Inflammatory macrophage treated with lipopolysaccharide for 1 hour (primary cell): Measurements from ENCODE around the gene APC2.
"Not testable (repeated sequence)": the region's sequence is repeated elsewhere in the genome, so short reads cannot be mapped to it uniquely, and the experiment has no call there.

ENCODE experiments used
- DNase-seq, 2 donors: peaks; one replicate each; pipeline ENCODE4 v3.0.0-alpha.2; 2020 to 2022

Gene APC2

GRCh38 chr19:1429750-1430149 is 20.2 kb upstream of the APC2 start:
- no peak for DNase-seq

DNA sequence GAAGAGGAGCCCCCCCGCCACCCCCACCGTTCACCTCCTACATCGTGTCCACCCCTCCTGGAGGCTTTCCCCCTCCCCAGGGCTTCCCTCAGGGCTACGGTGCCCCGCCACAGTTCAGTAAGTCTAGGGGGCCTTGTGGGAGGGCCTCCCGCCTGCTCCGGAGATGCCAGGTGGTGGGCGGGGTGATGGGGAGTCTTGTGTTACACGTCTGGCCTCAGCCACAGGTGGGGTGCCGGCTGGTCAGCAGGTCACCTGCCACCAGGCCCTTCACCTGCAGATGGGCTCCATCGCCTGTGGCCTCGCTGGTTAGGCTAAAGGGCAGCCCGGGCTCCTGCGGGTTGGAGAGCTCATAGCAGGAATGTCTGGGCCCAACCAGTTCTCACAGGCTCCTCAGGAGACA is 19.7 kb upstream of the APC2 start:
- DNase-seq, result no peak

GRCh38 chr19:1431759-1432506 is 18.0 kb upstream of the APC2 start:
- no peak for DNase-seq

GRCh38 chr19:1432507-1432887 is 17.4 kb upstream of the APC2 start:
- no peak for DNase-seq

DNA sequence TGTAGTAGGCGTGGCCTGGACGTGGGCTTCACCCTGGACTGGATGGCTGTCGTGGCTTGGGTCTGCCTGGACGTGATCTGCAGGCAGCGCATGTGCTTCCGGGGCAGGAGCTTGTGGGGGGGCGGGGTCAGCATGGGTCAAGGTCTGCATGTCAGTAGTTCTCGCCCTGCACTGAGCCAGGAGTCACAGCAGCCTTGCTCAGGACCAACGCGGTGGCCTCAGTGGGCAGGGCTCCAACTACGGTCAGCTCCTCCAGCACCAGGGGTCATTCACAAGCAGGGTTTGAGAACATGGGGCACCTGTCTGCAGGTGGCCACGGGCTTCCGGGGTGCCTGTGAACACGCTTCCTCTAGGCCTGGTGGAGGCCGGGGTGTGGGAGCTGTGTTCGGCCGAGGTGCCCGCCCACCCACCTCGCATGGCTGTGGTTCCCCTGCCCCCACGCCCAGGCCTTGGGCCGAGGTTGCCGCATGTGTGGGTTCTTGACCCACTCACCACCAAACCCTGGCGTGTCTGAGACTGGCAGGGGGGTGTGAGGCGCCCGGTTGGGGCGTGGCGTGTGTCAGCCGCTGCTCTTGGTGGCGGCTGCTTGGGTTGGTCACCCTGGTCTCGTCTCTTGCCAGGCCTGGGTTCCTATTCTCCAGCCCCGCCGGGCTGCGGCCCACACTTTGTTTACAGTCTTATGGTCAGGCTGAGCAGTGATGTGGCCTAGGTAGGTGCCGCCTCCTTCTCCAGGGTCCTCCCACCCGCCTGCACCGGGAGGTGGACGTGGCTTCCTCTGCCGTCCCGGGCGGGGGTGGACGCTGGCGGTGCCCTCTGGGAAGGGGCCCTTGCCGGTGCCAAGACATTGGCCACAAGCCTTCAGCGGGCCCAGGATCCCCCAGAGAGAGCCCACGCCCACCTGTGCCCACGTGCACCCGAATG is 16.5 kb upstream of the APC2 start:
- DNase-seq, result no peak

DNA sequence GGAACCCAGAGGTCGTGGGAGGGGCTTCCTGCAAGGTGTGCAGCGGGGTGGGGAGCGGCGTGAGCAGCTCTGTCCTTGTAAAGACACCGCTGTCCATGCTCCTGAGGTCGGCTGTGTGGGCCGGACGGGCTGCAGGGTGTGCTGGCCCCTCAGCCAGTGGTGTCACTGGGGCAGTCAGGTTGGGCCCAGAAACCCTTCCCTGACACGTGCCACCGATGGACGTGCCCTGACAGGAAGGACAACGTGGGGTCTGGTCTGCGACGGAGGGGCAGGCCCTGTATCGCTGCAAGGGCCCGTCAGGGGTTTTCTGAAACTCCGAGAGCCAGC is 15.9 kb upstream of the APC2 start:
- no peak for DNase-seq

GRCh38 chr19:1434577-1435060 is 15.3 kb upstream of the APC2 start:
- DNase-seq, result no peak

GRCh38 chr19:1435378-1435989 is 14.4 kb upstream of the APC2 start:
- peak; percentile 13 to 22 for DNase-seq

DNA sequence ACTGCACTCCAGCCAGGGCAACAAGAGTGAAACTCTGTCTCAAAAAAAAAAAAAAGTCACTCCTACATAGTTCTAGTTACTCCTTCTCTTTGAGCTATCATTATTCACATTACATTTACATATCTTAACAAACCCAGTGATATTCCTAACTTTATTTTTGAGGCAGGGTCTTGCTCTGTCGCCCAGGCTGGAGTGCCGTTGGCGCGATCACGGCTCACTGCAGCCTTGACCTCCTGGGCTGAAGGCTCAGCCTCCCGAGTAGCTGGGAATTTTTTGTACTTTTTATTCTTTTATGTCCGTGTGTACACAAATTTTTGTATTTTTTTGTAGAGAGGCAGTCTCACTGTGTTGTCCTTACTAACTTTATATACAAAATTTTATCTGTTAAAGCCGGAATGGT is 12.3 kb upstream of the APC2 start:
- no peak for DNase-seq

DNA sequence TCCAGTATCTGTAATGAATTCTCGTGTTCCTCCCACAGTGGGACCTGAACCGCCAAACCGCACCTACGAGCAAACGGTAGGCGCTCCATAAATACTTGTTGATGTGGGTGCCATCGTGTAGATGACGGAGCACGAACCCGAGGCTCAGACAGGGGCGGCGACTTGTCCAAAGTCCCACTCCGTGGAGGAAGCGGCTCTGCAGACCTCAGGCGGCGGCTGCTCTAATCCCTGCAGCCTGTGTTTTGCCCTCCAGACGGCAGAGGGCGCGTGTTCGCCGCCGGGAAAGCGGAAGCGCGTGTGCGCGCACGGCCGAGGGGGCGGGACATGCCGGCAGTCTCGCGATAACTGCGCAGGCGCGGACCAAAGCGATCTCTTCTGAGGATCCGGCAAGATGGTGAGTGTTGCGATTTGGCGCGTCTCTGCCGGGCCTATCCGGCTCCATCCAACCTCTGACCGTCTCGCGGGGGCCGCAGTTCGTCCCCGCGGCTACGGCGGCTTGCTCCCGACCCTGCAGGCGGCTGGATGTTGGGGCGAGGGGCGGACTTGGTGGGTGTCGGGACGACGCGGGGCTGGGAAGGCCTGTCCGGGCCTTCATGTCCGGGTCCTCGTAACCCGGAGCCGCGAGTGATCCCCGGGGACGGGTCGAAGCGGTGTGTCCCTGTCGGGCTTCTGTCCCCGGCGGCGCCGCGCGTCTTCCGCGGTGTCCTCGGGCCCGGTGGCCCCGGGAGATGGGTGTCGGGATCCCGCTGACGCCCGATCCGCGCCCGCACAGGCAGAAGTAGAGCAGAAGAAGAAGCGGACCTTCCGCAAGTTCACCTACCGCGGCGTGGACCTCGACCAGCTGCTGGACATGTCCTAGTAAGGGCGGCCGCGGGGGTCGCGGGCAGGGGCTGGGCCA is 11.6 kb upstream of the APC2 start, which contains the start of gene RPS15:
Gene RPS15 (plus strand): TSS at position 362 of the 898 bp plus-strand sequence. CDS start 30 bp downstream, at position 392.
- DNase-seq, result peak; percentile 89 to 97

GRCh38 chr19:1438933-1439354 is 11.0 kb upstream of the APC2 start:
- DNase-seq, result no peak

GRCh38 chr19:1439525-1440417 is 10.2 kb upstream of the APC2 start:
- DNase-seq, result not testable (repeated sequence)

DNA sequence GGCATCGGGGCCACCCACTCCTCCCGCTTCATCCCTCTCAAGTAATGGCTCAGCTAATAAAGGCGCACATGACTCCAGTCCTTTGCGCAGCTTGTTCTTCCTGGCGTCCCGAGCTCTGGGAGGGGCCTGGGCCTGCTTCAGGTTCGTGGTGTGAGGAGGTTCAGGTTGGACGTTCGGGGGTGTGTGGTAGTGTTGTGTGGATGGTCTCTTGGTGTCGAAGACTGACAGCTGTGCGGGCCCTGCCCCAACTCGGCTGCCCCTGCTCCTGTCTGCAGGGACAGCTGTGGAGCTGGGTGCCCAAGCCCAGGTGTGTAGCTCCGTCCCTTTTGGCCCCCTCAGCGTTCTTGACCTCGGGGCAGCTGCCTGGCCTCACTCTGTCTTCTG is 9.5 kb upstream of the APC2 start:
- no peak for DNase-seq

GRCh38 chr19:1441022-1441426 is 8.9 kb upstream of the APC2 start:
- DNase-seq, result no peak

GRCh38 chr19:1441677-1442438 is 8.1 kb upstream of the APC2 start:
- no peak for DNase-seq

DNA sequence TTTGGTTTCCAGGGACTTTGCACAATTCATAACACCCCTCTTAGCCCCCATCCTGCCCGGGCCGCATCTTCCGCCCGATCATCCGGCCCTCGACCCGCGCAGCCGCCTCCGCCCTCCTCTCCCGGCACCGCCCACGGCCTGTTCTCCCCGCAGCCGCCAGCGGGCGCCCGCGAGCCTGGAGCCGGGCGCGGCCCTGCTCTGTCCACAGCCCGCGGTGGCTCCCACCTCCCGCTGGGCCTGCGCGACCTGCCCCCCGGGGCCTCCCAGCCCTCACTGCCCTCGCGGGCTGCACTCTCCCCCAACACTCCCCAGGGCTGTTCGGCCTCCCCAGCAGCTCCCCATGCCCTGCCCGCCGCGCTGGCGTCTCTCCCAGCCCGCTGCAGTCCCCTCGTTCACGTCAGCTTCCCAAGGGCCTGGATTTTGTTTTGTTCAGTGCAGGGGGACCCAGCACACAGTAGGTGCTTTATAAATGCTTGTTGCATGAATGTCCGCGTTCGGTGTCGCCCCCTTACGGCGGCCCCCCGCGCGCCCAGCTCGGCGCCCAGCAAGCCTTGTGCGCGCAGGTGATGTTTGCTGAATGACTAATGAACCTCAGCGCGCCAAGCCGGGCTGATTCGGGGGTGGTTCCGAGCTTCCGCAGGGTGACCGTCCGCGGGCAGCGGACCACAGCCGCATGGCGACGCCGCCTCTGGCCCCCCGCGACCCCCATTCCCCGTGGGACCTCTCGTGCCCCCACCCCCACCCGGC is 4.6 kb upstream of the APC2 start:
- DNase-seq, result peak; percentile 35 to 85

- no peak for DNase-seq
These were observed 3.8 kb upstream of the APC2 start for GRCh38 chr19:1445932-1446712.

DNA sequence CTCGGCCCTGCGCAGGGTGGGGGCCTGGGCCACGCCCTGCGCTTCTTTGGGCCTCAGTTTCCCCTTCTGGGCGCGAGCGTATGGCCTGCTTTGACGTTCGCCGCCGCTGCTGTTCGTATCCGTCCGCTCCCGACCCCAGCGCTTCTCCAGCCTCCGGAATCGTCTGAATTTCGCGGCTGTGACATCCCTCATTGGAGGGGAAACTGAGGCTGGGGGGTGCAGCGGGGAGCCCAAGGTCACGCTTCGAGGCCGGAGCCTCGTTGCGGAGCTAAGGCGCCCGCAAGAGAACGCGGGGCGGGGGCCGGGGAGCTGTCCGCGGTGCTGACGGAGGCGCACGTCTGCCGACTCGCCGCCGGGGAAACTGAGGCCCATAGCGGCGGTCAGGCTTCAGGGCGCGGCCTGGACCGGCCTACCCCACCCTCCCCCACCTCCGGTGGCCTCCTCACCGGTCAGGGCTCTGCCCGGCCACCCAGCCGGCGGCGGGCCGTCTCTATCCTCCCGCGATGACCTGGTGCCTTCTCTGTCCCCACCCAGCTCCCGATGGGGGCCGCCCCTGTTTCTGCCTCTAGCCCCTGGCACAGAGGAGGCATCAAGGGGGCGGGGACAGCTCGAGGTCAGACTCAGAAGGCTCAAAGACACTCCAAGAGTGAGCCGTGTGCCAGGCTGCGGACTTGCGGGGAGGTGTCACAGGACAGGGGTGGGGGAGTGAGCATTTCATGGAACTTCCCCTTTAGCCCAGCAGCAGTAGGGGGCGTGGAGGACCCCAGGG is 3.0 kb upstream of the APC2 start:
- DNase-seq, result no peak
